K562 (cell line): ENCODE measurements around the gene GPX2. TPM values are rescaled to one million over a fixed set of nuclear protein-coding genes. Genes with fewer than 3 reads are reported as not detected.

Experiments
- CHD7 ChIP-seq: fragments of 200-600 bp; sonication (generic); IDR thresholded peaks from one replicate; pipeline ENCODE4 v1.6.1; 2012; ENCODE audit warnings: mild to moderate bottlenecking, low read depth, low read length, inconsistent platforms
- DPF2 ChIP-seq: fragments of 450-650 bp; IDR thresholded peaks from 2 replicates; pipeline ENCODE4 v1.6.1; 2016
- ETS1 ChIP-seq: conservative IDR thresholded peaks from 2 replicates; pipeline ENCODE4 v1.6.1; 2011; ENCODE audit warnings: low read depth, mild to moderate bottlenecking, low read length; ENCODE audit not compliant: control insufficient read depth
- FOXP1 ChIP-seq: sonication (generic); formaldehyde crosslinking; IDR thresholded peaks from 2 replicates; pipeline ENCODE4 v1.8.0; 2022; ENCODE audit warnings: mild to moderate bottlenecking, missing genetic modification reagents
- HDAC1 ChIP-seq, 2 experiments: fragments of 450-650 bp; IDR thresholded peaks; 2 replicates each; pipeline ENCODE4 v1.6.1; 2016 to 2017; ENCODE audit warnings: inconsistent platforms in 1 of 2, mild to moderate bottlenecking in 1 of 2, moderate library complexity in 1 of 2
- TAF15 ChIP-seq: fragments of 200-400 bp; formaldehyde crosslinking; IDR thresholded peaks from 2 replicates; pipeline ENCODE4 v1.6.1; 2017; ENCODE audit warnings: mild to moderate bottlenecking, low read depth, low read length, moderate library complexity
- ZNF407 ChIP-seq: fragments of 450-650 bp; IDR thresholded peaks from 2 replicates; pipeline ENCODE4 v1.6.1; 2016; ENCODE audit warnings: low read depth
- ZNF583 ChIP-seq: fragments of 250-450 bp; sonication (Bioruptor Pico); IDR thresholded peaks from 2 replicates; pipeline ENCODE4 v1.4.0; 2020
- polyA plus RNA-seq, 8 experiments: library from polyadenylated mRNA; depleted of rRNA in 4 of 8; stranded (reverse) in 5 of 8; unstranded in 3 of 8; fragments of >200 nt; fragmentation: Nextera tagmentation in 2 of 8; fragmentation: Illumina TruSeq in 1 of 8; extraction: Ambion mirVana in 2 of 8; extraction: Trizol in 1 of 8; gene quantifications; 2 replicates each; pipeline versions ENCODE4 v1.2.1 to v1.2.3, GENCODE V29; 2011 to 2014; ENCODE audit warnings: inconsistent platforms in 1 of 8, missing spikeins in 1 of 8
- total RNA-seq, 7 experiments: library from RNA; depleted of rRNA in 6 of 7; stranded (reverse); fragments of >200 nt in 6 of 7; fragmentation: Illumina TruSeq in 2 of 7; extraction: Trizol in 2 of 7; gene quantifications; 2 replicates each; pipeline versions ENCODE4 v1.2.1 to v1.2.3, GENCODE V29; 2011 to 2021; ENCODE audit warnings: low replicate concordance in 1 of 7

The GPX2 gene
- total and polyA plus RNA-seq, 9 of the 15 experiments (the other 6 are each of a cell fraction or from before 2014, with no cell fraction given): 0.24 TPM; not detected in 8

- TF ChIP-seq CHD7 (no peak), FOXP1 (CRISPR knock-in tag) (no peak), ZNF407 (no peak), TAF15 (no peak), DPF2 (peak; percentile 58), HDAC1 (IDR thresholded peaks at IDR 0.05) (peak in 1 of 2 experiments; percentile 34; a peak in 1 of 4 replicates), ZNF583 (CRISPR knock-in tag) (no peak), ETS1 (no peak)
These were observed 42.6 kb downstream of the GPX2 start (continued) for GRCh38 chr14:64899958-64900357.
